HG03066 (cell line): ENCODE results near the gene RNASET2.
"Not testable (repeated sequence)": the region's sequence is repeated elsewhere in the genome, so short reads cannot be mapped to it uniquely, and the experiment has no call there.

Source experiments
- ATAC-seq: cut with Tn5 transposase; IDR thresholded peaks from one replicate; pipeline ENCODE4 v1.9.1; 2021; ENCODE audit warnings: low read depth; ENCODE audit not compliant: unreplicated experiment

The RNASET2 gene

GRCh38 chr6:166929542-166930189 is 26.7 kb downstream of the RNASET2 start:
- ATAC-seq, result no peak

GRCh38 chr6:166928644-166929541 is 27.5 kb downstream of the RNASET2 start:
- ATAC-seq, result no peak

GRCh38 chr6:166927935-166928643 is 28.3 kb downstream of the RNASET2 start:
- ATAC-seq, result no peak

- ATAC-seq, result no peak
These were observed 29.0 kb downstream of the RNASET2 start for GRCh38 chr6:166927240-166927934.

DNA sequence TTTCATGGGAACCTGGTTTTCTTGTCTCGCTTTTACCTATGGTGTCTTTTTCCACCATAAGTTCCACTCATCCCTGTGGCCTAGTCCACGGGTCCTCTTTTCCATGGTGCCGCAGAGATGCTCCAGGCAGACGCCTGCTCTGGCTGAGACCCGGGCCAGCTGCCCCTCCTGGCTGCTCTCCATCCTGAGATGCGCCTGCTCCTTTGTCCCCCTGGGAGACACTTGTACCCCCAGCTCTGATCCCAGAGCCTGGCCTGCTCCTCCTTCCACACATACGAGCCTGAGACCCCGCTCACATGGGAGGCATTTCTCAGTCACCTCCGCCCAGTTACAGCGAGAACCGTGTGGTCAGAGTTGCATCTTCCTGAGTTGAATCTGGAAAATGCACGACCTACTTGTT is 29.6 kb downstream of the RNASET2 start:
- no peak for ATAC-seq

DNA sequence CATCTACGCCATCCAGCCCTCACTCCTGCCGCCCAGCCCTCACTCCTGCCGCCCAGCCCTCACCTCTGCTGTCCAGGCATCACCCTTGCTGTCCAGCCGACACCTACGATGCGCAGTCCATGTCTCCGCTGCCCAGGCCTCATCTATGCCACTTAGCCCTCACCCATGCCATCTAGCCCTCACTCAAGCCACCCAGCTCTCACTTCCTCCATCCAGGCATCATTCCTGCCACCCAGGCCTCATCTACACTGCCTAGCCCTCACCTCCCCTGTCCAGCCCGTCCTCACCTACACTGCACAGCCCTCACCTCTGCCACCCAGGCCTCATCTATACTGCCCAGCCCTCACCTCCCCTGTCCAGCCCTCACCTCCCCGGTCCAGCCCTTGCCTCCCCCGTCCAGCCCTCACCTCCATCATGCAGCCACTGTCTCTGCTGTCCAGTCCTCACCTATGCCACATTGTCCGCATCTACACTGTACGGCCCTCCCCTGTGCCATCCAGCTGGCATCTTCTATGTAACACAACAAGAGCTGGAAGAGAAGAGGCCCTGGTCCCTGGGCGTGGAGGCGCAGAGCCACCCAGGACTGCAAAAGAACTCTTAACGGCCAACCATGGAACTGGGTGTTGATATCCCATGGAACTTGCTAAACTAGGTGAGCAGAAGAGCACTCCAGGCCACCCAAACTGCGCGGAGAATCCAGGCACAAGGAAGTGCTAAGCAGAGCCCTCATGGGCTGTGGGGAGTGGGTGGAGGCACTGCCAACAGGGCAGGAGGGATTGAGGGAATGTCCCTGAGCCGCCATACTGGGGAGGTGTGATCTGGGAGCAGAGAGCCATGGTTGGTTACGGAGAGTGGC is 31.0 kb downstream of the RNASET2 start:
- ATAC-seq, result no peak

- no peak for ATAC-seq
These were observed 31.8 kb downstream of the RNASET2 start for GRCh38 chr6:166924531-166924930.

DNA sequence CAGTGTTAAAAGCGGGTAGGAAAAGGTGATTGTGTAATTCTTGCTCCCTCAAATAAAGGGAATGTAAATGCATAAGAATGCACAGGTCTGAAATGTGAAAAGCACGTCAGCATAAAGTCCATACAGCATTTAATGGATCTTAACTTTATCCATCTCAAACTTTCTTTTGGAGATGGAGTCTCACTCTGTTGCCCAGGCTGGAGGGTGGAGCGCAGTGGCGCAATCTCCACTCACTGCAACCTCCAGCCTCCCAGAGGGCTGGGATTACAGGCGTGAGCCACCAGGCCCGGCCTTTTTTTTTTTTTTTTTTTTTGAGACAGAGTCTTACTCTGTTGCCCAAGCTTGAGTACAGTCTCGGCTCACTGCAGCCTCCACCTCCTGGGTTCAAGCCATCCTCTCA is 33.4 kb downstream of the RNASET2 start:
- no peak for ATAC-seq

- no peak for ATAC-seq
These were observed 34.8 kb downstream of the RNASET2 start for GRCh38 chr6:166921570-166921969.

DNA sequence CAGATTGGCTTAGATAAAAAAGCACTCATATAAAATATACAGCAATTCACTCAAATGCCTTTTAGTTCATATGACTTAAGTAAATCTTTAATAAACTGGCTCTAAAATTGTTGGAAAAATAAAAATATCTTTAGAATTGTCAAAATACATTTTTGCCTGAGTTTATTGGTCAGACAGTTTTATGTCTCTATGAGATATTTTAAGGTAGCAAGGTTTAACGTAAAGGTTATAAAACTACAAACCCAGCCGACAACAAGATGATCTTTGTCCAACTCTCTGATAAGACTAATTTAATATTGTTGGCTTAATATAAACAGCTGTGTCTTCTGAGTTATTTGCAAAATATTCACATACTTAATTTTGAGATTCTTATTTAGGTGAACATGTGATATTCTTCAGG is 39.5 kb downstream of the RNASET2 start:
- no peak for ATAC-seq

DNA sequence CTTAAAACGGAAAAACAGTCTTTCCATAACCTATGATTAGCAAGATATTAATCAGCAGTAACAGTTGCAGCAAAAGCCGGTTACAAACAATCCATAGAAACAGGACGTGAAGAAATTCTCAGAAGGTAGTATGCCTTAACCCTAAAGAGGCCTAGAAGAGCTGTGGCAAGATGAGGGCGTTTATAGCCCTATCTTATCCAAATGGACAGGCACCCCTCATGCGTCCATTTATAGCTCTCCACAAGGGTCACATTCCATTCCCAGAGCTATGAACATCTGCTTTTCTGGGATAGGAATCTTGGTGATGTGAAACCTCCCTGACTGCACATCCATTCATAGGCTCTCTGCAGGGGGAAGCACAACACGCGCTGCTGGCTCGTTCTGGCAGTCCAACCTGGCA is 40.9 kb downstream of the RNASET2 start:
- not testable (repeated sequence) for ATAC-seq

DNA sequence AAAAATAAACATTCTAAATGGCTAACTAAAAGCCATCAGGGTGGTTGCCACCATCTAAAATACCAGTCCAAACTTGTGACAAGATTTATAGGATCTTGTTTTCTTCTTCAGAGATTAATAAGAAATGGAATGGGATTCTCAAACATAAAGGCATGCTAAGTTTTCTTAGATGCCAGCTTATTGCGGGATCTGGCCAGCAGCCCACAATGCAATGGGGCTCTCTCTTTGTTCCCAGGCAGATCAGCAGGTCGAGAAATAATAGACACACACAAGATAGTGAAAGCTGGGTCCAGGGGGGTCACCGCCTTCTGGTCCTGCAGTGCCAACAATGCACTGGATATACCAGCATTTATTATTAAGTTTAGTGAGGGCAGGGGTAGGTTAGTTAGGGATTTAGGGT is 41.4 kb downstream of the RNASET2 start:
- ATAC-seq, result not testable (repeated sequence)

DNA sequence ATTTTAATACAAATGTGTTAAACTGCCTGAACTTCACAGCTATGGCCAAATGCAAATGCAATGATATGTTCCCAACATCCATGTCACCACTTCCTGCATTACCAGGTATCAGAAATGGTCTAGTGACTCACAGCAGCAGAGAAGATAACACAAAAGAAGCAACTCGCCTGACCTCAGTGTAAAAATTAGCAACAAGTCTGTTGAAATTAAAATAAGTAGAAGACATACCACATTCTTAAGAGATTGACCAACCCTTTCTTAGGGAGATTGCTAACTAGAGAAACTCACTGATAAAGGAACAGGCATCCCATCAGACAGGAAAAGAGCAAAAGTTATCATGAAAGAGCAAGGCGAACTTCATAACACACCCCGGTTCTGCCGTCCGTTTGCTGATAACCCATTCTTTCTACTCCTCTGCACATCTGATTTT is 45.1 kb downstream of the RNASET2 start:
- ATAC-seq, result no peak

GRCh38 chr6:166910601-166911000 is 45.7 kb downstream of the RNASET2 start:
- ATAC-seq, result no peak

DNA sequence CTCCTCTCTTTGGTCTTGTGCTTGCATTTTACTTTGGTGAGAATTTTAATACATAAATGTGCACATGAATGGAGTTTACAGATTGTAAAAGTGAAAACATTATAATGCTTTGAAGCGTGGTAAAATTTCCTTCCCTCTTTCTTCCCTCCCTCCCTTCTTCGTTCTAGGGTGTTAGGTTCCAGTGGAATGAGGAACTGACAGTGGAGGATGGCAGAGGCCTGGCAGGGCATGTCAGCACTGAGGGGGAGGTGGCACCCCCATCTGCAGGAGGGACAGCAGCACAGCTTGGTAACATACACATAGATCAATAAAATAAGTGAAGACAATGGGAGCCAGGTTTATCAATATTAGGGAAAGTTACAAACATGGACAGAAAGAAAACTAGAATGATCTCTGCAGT is 47.5 kb downstream of the RNASET2 start:
- ATAC-seq, result no peak

DNA sequence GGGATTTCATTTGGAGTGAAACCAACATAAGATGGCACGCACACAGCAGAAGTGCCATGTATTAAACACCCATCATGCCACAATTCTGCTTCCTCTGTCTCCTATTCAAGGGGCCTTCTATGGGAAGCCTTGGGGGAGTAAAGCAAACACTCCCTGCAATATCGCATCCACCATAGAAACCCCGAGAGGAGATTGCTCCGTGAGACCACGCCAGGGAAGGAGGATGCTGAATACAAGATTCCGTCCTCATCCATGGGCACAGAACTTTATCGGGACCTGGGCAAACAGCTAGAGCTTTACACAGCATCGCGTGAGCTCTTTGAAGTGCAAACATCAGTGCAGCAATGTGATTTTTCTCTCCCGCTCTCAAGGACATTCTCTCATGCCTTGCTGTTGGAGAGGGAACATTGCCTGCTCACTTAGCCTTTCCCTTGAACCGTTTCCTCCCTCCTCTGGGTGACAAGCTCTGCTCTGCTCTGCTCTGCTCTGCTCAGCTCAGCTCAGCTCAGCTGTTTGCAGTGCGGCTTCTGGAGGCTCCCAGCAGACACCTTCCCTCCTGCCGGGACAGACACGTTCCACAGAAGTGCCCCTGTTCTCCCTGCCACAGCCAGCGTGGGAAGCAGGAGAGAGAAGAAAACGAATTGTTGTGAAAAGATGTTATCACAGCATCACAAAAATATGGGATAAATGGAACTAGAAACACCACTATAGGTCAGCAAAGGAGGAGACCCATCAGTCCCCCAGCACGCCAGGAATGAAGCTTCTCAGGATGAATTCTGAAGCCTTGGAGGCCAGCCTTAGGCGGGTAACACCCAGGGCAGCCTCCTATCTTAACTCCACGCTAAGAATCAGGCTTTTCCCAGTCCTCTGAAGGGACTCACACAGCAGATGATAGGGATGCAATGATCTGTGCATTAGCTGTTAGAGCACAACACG is 48.2 kb downstream of the RNASET2 start:
- no peak for ATAC-seq

GRCh38 chr6:166907373-166907841 is 48.9 kb downstream of the RNASET2 start:
- peak; percentile 86 for ATAC-seq

DNA sequence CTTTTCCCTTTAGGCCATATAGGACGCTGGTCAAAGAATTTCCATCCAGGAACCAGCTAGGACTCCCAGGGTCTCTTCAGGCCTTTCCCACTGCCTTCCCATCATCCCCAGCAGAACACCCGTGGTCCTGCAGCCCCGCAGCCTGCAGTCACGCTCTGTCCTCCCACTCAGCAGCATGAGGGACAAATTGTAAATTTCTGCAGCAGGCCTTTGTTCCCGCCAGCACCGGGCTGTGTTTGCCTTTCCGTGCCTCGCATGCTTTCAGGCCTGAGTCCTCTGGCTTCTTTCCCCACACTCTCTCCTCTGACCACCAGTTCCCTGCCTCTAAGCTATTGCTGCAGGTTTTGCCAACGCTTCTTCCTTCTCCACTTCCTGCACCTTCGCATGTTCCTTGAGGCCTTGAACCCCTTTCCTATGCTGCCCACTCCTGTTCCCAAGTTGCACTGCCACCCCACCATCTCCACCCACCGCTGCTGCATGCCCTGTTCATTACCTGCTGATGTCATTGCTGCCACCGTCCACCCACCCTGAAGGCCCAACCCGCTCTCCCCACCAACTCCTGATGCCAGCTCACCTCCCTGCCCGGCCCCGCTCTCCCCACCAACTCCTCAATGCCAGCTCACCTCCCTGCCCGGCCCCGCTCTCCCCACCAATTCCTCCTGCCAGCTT is 49.8 kb downstream of the RNASET2 start:
- ATAC-seq, result no peak
